Suppressor macrophage treated with lipopolysaccharide for 4 hours (primary cell): ENCODE results near the gene FLYWCH1.

ENCODE experiments used
- DNase-seq: peaks from one replicate; pipeline ENCODE4 v3.0.0-alpha.2; 2020

FLYWCH1 gene

GRCh38 chr16:2971134-2971984 is 59.6 kb downstream of the FLYWCH1 start:
- DNase-seq = no peak

- DNase-seq = no peak
Observed at GRCh38 chr16:2971985-2972784, 60.5 kb downstream of the FLYWCH1 start.

- DNase-seq = no peak
Observed at GRCh38 chr16:2973093-2973492, 61.4 kb downstream of the FLYWCH1 start.

- DNase-seq = no peak
Observed at GRCh38 chr16:2973605-2974318, 62.0 kb downstream of the FLYWCH1 start.

- DNase-seq = no peak
Observed at GRCh38 chr16:2974319-2975056, 62.8 kb downstream of the FLYWCH1 start.

- DNase-seq = no peak
Observed at GRCh38 chr16:2975161-2975795, 63.5 kb downstream of the FLYWCH1 start.

- DNase-seq = no peak
Observed at GRCh38 chr16:2976201-2976600, 64.5 kb downstream of the FLYWCH1 start.

- no peak for DNase-seq
Observed at GRCh38 chr16:2976673-2977072, 64.9 kb downstream of the FLYWCH1 start.

GRCh38 chr16:2977440-2977839 is 65.7 kb downstream of the FLYWCH1 start:
- DNase-seq = no peak

GRCh38 chr16:2979669-2980226 is 68.0 kb downstream of the FLYWCH1 start:
- DNase-seq = peak; percentile 41

- DNase-seq = peak; percentile 97
Observed at GRCh38 chr16:2980227-2981176, 68.8 kb downstream of the FLYWCH1 start, which contains the start of gene PKMYT1. TSS of gene PKMYT1 (minus strand) at chr16:2980446. CDS start at chr16:2979657, 789 bp downstream.

- DNase-seq = no peak
Observed at GRCh38 chr16:2981177-2981898, 69.6 kb downstream of the FLYWCH1 start.

- no peak for DNase-seq
Observed at GRCh38 chr16:2981899-2982250, 70.1 kb downstream of the FLYWCH1 start.

GRCh38 chr16:2982402-2982801 is 70.7 kb downstream of the FLYWCH1 start:
- DNase-seq = no peak

- peak; percentile 87 for DNase-seq
Observed at GRCh38 chr16:2983706-2984136, 72.0 kb downstream of the FLYWCH1 start.

- no peak for DNase-seq
Observed at GRCh38 chr16:2985462-2985861, 73.7 kb downstream of the FLYWCH1 start.

- no peak for DNase-seq
Observed at GRCh38 chr16:2985893-2986355, 74.2 kb downstream of the FLYWCH1 start.

GRCh38 chr16:2986623-2987188 is 75.0 kb downstream of the FLYWCH1 start:
- DNase-seq = no peak

- no peak for DNase-seq
Observed at GRCh38 chr16:2987286-2987685, 75.6 kb downstream of the FLYWCH1 start.
